Thoracic aorta (tissue), 2 donors: ENCODE data around the gene DDAH1. TPM values are rescaled to one million over a fixed set of nuclear protein-coding genes. Genes with fewer than 3 reads are reported as not detected.

ENCODE experiments used
- ATAC-seq: fragments of 150-250 bp; one replicate; pipeline ENCODE4 v1.8.0; 2017; ENCODE audit warnings: low read depth; ENCODE audit not compliant: insufficient number of reproducible peaks, low FRiP score
- DNase-seq: peaks from one replicate; pipeline ENCODE4 v3.0.0-alpha.2; 2020; ENCODE audit warnings: low spot score
- H3K27ac ChIP-seq, 2 donors: fragments of 200-600 bp; sonication (generic); 1 replicate in 1 of 2; 2 replicates in 1 of 2; pipeline ENCODE4 v1.5.1; 2016; ENCODE audit warnings: mild to moderate bottlenecking in 2 of 2, moderate library complexity in 2 of 2
- H3K27me3 ChIP-seq: fragments of 200-600 bp; sonication (generic); replicated peaks from 2 replicates; pipeline ENCODE4 v1.6.0; 2016; ENCODE audit warnings: mild to moderate bottlenecking; ENCODE audit not compliant: insufficient read depth
- H3K36me3 ChIP-seq: fragments of 200-600 bp; sonication (generic); one replicate; pipeline ENCODE4 v1.5.1; 2016
- H3K4me1 ChIP-seq, 2 donors: fragments of 200-600 bp; sonication (generic); 1 replicate in 1 of 2; 2 replicates in 1 of 2; pipeline versions ENCODE4 v1.5.1 to v1.6.0; 2016; ENCODE audit warnings: low read depth in 2 of 2, mild to moderate bottlenecking in 1 of 2; ENCODE audit not compliant: control insufficient read depth in 1 of 2
- H3K4me3 ChIP-seq: fragments of 200-600 bp; sonication (generic); 2 replicates; pipeline ENCODE4 v1.5.1; 2016; ENCODE audit warnings: mild to moderate bottlenecking
- H3K9me3 ChIP-seq: fragments of 200-600 bp; sonication (generic); 2 replicates; pipeline ENCODE4 v1.5.1; 2016
- total RNA-seq, 2 donors: library from RNA; depleted of rRNA; stranded (reverse); fragments of >200 nt; gene quantifications; one replicate each; pipeline versions ENCODE4 v1.1.0 to v1.2.3, GENCODE V29; 2016
- TF ChIP-seq, protein P1 (sequence below): fragments of 200-600 bp; sonication (generic); IDR thresholded peaks from one replicate; pipeline ENCODE4 v1.5.1; 2019; ENCODE audit warnings: antibody characterized with exemption

The DDAH1 gene
- total RNA-seq, 2 donors from 2014 or later, result 30.5 to 55.4 TPM

DNA sequence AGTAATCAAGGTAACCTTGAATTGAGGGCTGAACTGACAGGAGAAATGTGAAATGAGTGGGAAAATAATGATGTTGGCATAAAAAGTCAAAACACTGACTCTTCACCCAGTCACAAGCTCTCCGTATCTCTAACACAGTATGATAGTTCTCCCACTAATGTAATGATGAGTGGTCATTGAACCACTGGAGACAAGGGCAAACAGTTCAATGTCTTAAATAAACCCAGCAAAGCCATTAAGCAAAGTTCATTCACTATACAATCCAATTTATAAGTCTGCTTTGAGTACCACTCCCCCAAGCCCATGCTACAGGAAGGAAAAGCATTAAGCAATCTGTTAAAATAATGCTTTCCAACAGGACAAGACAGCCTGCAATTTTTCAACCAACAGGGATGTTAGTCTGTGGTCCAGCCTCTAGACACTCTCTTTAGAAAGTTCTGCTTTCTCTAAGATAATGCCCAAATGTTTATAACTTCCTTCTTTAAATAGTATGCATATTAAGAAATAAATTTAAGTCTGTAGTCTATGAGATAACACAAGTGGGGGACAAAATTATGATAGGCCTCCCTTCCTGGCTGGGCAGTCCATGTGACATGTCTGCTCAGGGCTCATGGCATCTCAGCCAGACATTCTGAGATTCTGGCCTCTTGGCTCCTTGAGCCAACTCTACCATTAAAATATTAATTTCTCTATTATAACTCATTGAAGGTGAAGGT, 25.5 kb upstream of the DDAH1 start:
- Histone ChIP-seq H3K9me3 (no peaks in the 10 kb centered on the region), H3K27me3 (no peaks in the 10 kb centered on the region), H3K4me3 (no peak overlapping the region), H3K27ac (no peak overlapping the region), H3K36me3 (no peaks in the 10 kb centered on the region), H3K4me1 (no peaks in the 10 kb centered on the region)
- TF ChIP-seq, protein P1, sequence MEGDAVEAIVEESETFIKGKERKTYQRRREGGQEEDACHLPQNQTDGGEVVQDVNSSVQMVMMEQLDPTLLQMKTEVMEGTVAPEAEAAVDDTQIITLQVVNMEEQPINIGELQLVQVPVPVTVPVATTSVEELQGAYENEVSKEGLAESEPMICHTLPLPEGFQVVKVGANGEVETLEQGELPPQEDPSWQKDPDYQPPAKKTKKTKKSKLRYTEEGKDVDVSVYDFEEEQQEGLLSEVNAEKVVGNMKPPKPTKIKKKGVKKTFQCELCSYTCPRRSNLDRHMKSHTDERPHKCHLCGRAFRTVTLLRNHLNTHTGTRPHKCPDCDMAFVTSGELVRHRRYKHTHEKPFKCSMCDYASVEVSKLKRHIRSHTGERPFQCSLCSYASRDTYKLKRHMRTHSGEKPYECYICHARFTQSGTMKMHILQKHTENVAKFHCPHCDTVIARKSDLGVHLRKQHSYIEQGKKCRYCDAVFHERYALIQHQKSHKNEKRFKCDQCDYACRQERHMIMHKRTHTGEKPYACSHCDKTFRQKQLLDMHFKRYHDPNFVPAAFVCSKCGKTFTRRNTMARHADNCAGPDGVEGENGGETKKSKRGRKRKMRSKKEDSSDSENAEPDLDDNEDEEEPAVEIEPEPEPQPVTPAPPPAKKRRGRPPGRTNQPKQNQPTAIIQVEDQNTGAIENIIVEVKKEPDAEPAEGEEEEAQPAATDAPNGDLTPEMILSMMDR, result no peak
- ATAC-seq (no peak), DNase-seq (no peak)

GRCh38 chr1:85488126-85488525, 23.2 kb upstream of the DDAH1 start:
- no peak for ATAC-seq
- no peak for DNase-seq
- no peaks in the 10 kb centered on the region for H3K9me3 ChIP-seq
- no peak overlapping the region for H3K27ac ChIP-seq
- H3K36me3 ChIP-seq, result no peaks in the 10 kb centered on the region
- TF ChIP-seq, protein P1, result no peak
- no peaks in the 10 kb centered on the region for H3K27me3 ChIP-seq
- no peak overlapping the region for H3K4me3 ChIP-seq
- no peaks in the 10 kb centered on the region for H3K4me1 ChIP-seq

DNA sequence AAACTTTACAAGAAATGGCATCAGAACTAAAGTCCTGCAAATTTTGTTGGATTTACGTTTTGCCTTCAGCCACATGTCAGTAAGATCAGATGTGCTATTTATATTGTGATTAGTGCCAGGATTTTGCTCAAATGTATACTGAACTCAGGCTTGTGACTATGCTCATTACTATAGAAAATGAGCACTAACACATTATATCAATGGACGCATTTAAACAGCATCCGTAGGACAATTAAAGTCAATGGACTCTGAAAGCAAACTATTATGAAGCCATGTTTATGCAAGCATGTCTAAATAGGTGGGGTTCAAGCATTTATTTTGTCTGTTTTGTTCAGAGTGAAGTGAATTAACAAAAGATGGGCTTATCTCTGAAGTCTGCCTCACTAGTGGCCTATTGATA, 20.6 kb upstream of the DDAH1 start:
- Histone ChIP-seq H3K27me3 (no peaks in the 10 kb centered on the region), H3K9me3 (no peaks in the 10 kb centered on the region), H3K4me1 (no peaks in the 10 kb centered on the region), H3K36me3 (no peaks in the 10 kb centered on the region), H3K27ac (no peak overlapping the region), H3K4me3 (no peak overlapping the region)
- ATAC-seq (no peak), DNase-seq (no peak)
- TF ChIP-seq, protein P1, result no peak

GRCh38 chr1:85484716-85485115, 19.8 kb upstream of the DDAH1 start:
- Histone ChIP-seq H3K9me3 (no peaks in the 10 kb centered on the region), H3K27me3 (no peaks in the 10 kb centered on the region), H3K27ac (no peak overlapping the region), H3K4me1 (no peaks in the 10 kb centered on the region), H3K36me3 (no peaks in the 10 kb centered on the region), H3K4me3 (no peak overlapping the region)
- no peak for DNase-seq
- TF ChIP-seq, protein P1, result no peak
- ATAC-seq, result no peak

- no peak overlapping the region for H3K4me3 ChIP-seq
- no peaks in the 10 kb centered on the region for H3K4me1 ChIP-seq
- H3K27ac ChIP-seq, result no peak overlapping the region
- no peaks in the 10 kb centered on the region for H3K27me3 ChIP-seq
- DNase-seq, result no peak
- H3K36me3 ChIP-seq, result no peaks in the 10 kb centered on the region
- no peak for ATAC-seq
- no peaks in the 10 kb centered on the region for H3K9me3 ChIP-seq
- TF ChIP-seq, protein P1, result no peak
Observed at GRCh38 chr1:85484264-85484663, 19.3 kb upstream of the DDAH1 start.
